Measurements from ENCODE around the gene CEP44.
"Not testable (repeated sequence)": the region's sequence is repeated elsewhere in the genome, so short reads cannot be mapped to it uniquely, and the experiment has no call there.

The CEP44 gene

DNA sequence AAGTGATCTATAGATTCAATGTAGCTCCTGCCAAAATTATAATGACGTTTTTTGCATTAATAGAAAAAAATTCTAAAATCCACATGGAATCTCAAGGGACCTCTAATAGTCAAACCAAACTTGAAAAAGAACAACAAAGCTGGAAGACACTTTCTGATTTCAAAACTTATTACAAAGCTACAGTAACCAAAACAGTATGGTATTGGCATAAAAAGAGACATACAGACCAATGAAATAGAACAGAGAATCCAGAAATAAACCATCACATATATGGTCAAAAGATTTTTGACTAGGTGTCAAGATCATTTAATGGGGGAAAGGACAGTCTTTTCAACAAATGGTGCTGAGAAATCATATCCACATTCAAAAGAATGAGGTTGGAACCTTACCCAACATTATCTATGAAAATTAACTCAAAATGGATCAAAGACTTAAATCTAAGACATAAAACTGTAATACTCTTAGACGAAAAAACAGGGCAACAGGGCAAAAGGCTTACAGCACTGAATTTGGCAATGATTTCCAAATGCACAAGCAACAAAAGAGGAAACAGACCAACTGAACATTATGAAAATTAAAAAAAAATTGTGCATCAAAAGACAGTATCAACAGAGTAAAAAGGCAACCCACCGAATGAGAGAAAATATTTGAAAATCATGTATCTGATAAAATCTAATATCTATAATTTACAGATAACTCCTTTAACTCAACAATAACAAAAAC, 4.1 kb upstream of the CEP44 start:
- no peak for DNase-seq (ENCODE audit: low spot score)

DNA sequence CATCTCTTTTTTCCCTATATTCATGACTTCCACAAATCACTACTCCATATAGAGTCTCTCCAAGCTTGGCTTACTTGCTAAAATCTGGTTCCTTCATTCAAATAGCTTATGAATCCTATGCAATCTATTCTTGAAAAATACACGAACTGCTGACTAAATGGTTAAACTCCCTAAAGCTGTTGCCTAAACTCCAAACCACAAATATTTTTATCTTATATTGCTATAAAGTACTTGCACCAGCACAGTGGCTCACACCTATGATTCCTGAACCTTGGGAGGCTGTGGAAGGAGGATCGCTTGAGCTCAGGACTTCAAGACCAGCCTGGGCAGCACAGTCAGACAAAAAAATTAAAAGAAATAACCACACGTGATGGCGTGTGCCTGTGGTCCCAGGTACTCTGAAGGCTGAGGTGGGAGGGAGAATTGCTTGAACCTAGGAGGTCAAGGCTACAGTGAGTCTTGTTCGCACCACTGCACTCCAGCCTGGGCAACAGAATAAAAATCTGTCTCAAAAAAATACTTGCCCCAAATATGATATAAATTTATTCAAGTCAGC, 2.5 kb upstream of the CEP44 start:
- DNase-seq (ENCODE audit: low spot score), result no peak

DNA sequence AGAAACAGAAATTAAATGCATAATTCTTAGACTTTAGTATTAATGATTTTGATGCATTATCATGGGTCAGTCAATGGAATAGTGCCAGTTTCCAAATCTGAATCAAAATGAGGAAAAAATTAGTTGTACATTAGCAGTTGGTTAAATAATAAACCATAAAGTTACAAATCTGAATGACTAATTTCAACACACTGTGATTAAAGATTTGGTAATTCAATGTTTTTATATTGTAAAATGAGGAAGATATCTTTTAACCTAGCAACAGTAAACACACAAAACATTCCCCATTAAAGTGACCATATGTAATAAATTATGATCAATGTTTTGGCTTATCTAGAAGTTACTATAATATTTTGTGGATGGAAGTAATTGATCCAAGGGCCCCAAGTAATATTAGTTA, 1.8 kb upstream of the CEP44 start:
- no peak for DNase-seq (ENCODE audit: low spot score)

DNA sequence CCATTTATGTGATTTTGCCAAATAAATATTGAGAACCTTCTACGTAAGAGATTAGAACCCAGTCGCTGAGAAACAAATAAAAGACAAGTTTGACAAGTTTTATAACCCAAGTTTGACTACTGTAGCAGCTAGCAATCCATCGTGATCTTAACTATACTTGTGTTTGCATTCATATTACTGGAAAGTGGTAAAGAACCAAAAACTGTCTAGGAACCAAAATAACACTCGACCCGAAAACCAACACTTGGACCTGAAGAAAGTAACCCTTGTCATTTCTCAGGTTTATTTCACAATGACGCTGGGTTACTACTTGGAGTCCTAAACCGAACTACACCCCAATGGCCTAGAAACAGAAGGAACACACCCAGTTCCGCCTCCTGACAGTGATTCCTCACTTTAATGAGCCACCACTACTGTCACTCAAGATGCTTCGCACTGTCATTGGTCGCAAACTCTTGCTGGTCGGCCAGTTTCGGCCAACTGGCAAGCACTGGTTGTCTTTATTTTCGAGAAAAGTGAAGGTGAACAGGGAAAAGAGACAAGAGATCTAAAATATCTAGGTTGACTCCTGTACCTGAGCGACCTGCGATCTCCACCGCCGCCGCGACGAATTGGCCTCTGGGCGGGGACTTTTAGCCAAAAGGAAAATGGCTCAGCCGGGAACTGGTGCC, 740 bp upstream of the CEP44 start:
- peak; percentile 98 for DNase-seq (ENCODE audit: low spot score)

DNA sequence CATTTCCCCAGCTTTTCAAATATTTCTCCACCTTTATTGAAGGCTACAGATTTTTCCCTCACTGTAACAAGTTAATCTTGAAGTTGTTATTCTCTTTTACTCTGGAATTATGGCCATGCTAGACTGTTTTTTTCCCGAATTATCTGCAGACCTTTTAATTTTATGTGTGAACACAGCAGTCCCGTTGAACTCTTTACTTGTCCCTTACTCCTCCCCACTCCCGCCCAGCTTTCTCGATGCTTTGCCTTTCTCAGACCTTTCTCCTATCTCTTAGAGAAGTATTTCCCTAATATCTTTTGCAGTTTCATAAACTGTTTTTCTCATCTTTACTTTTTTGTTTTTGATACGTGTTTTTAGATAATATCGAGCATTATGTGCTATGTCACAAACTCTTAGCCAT, 776 bp downstream of the CEP44 start:
- DNase-seq (ENCODE audit: low spot score), result no peak

DNA sequence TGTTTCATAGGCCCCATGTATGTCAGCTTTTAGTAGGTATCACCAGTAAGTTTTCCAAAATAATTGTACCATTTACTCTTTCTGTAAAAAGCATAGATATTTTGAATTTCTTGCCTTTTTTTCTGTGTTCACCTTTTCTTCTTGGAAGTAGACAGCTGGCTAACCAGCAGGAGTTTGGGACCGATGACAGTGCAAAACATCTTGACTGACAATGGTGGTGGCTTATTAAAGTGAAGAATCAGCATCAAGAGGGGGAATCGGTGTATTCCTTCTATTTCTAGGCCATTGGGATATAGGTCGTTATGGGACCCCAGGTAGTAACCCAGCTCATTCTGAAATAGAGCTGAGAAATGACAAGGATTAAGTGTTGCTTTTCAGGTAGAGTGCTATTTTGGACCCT, 3.2 kb downstream of the CEP44 start:
- DNase-seq (ENCODE audit: low spot score), result peak; percentile 17

DNA sequence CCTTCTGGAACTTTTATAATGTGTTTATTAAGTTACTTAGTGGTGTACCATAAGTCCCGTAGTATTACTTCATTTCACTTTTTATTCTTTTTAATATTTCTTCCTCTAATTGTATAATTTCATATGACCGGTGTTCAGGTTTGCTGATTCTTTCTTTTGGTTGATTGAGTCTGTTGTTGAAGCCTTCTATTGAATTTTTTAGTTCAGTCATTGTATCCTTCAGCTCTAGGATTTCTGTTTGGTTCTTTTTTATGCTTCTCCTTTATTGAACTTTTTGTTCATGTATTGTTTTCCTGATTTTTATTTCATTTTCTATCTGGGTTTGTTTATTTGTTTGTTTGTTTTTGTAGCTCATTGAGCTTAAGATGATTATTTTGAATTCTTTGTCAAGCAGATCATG, 8.8 kb downstream of the CEP44 start:
- no peak for DNase-seq (ENCODE audit: low spot score)

DNA sequence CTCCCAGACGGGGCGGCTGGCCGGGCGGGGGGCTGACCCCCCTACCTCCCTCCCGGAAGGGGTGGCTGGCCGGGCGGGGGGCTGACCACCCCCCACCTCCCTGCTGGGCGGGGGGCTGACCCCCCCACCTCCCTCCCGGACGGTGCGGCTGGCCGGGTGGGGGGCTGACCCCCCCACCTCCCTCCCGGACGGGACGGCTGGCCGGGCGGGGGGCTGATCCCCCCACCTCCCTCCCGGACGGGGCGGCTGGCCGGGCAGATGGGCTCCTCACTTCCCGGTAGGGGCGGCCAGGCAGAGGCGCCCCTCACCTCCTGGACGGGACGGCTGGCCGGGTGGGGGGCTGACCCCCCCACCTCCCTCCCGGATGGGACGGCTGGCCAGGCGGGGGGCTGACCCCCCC, 10.9 kb downstream of the CEP44 start:
- DNase-seq (ENCODE audit: low spot score), result not testable (repeated sequence)

DNA sequence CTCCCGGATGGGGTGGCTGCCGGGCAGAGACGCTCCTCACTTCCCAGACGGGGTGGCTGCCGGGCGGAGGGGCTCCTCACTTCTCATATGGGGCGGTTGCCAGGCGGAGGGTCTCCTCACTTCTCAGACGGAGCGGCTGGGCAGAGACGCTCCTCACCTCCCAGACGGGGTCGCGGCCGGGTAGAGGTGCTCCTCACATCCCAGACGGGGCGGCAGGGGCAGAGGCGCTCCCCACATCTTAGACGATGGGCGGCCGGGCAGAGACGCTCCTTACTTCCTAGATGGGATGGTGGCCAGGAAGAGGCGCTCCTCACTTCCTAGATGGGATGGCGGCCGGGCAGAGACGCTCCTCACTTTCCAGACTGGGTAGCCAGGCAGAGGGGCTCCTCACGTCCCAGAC, 11.4 kb downstream of the CEP44 start:
- DNase-seq (ENCODE audit: low spot score), result not testable (repeated sequence)

DNA sequence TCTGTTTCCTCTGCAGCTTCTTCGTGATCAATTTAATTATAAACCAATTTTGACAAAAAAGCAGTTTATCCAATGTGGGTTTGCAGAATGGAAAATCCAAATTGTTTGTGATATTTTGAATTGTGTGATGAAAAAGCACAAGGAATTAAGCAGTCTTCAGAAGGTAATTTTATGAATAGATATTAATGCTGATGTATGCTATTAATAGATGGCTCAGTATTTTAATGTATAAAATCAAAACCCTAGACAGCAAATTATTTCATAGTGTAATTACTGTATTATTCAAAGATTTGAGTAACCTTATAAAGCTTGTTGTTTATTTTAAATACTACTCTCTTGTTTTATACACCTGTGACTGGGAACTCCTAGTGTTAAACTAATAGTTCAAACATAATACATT, 20.0 kb downstream of the CEP44 start:
- no peak for DNase-seq (ENCODE audit: low spot score)

DNA sequence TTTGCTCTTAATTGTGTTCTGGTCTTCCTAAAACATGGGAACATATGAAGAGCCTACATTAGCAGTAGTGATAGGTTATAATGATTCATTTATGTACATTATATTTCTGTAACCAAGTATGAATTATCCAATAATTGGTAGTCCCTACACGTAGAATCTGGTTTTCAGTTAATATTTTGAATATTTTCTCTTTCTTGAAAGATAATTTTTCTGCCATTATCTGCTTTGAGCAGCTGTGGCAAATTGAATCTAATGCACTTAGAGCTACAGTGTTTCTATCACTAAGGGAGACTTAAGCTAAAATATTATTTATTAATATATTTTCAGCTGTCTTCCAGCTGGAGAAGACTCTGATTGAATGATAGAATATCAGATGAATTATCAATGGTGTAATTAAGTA, 21.0 kb downstream of the CEP44 start:
- DNase-seq (ENCODE audit: low spot score), result no peak

DNA sequence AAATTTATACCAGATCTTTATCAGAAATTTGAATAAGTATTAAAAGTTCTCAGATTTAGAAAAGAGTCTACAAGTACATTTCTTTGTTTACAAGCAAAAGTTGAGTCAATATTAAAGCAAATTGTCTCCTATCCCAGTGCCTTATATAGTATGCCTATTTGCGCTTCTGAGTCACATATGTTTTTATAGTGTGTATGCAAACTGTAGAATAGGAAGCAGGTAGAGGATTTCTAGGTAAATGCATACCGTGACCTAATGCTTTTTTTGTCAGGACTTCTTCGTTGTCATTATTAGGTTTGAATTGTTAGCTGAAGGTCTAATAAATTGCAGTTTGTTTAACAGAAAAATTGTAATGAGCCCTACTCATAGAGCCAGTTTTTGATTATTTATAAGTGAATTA, 22.2 kb downstream of the CEP44 start:
- no peak for DNase-seq (ENCODE audit: low spot score)

DNA sequence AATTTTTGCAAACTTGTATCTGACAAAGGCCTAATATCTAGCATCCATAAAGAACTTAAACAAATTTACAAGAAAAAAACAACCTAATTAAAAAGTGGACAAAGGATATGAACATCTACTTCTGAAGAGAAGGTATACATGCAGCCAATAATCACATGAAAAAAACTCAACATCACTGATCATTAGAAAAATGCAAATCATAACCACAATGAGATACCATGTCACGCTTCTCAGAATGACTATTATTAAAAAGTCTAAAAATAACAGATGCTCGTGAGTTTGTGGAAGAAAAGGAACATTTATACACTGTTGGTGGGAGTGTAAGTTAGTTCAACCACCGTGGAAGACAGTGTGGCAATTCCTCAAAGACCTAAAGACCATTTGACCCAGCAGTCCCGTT, 24.0 kb downstream of the CEP44 start:
- no peak for DNase-seq (ENCODE audit: low spot score)

DNA sequence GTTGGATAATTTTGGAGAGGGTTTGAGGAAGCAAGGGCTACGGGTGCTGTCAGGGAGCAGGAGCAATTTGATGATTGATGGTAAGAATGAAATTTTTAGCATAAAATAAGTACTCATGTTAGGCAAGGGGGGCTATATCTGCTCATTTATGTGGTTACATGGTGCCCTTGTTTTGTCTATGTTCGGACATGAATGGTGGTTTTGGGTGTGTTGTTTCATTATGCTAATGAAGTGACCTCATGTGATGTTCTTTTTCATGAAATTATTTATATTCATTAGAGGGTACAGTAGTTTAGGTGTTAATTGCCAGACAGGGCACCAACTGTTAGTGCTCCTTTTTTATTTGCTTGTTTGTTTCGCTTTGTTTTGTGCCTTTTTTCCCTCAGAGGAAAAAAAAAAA, 29.3 kb downstream of the CEP44 start:
- no peak for DNase-seq (ENCODE audit: low spot score)

DNA sequence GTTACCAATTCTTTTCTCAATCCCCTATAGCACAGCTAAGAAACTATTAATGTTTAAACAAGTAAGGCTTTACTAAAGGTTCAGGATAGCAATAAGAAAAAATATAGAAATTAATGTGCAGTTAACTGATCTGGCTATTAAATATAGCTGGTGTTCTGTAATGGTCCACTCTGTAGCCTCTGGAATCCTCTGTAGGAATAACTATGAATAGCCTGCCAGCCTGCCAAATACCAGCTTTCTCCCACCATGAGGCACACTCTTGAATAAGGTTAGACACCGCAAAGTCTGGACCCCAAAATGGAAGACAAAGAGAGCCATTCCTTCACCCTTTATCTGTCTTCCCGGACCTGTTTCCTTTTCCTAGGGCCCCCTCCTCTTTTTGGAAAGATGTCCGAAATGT, 30.6 kb downstream of the CEP44 start:
- DNase-seq (ENCODE audit: low spot score), result no peak

DNA sequence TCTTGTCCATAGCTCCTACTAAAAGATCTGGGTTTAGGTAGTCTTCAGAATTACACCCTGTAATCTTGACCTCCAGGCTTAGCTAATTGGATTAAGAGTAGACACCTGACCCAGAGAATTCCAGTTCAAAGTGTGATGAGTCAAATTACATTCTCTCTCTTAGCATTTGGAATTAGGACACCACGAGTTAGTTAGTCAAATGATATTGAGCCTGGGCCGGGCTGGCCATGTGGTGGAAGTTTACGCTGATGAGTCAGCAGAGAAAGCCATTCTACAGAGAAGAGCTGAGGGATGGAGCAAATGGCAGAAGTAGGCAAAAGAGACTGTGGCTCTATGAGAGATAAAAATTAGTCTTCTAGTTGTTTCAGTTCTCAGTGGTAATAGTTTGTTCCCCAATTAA, 31.1 kb downstream of the CEP44 start:
- DNase-seq (ENCODE audit: low spot score), result no peak

DNA sequence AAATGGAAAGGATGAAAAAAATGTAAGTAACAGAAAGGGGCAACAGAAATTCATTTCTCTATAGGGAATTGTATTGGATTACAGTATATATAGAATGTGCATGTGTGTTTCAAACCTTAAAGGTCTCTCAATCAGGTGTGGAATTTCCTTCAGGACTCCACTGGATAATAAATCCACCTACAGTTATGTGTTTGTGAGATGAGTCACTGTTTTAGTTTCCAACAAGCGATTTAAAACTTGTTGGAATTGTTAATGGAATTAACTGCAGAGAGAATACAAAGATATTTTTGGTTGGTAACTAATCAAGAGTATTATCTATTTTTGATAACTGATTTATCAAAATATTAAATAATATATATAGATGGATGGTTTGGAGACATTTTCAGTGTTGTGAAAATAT, 32.8 kb downstream of the CEP44 start:
- DNase-seq (ENCODE audit: low spot score), result no peak

DNA sequence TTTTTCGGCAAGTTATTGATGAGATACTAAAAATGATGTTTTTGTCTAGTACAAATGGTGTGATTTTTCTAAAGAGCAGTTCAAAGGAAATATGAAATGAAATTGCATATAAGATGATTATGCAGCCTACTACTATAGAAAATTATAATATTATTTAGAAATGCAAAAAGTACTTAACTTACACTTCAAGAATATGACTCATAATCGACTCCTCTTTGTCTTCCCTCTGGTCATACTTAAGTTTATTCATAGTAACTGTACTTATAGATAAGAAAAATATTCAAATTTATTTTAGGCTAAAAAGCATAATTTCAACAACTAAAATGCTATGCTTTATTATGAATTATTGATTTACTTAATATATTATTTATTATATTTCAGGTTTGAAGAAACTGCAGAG, 33.2 kb downstream of the CEP44 start:
- no peak for DNase-seq (ENCODE audit: low spot score)

DNA sequence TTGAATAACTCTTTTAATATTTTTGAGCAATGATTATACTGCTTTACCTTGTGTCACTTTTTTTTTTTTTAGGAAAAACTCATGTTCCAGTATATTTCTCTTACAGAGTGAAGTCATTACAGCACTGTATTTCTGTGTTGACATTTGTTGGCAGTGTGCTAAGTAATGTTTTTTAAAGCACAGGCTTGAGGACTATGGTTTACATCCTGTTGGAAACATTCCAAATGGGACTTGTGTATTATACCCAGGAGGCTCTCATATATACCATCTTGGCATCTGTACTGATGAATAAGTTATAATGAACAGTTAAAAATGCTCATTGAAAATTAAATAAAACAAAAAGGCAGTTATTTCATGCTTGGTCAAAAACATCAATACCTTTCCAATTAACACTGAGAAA, 33.8 kb downstream of the CEP44 start:
- no peak for DNase-seq (ENCODE audit: low spot score)

DNA sequence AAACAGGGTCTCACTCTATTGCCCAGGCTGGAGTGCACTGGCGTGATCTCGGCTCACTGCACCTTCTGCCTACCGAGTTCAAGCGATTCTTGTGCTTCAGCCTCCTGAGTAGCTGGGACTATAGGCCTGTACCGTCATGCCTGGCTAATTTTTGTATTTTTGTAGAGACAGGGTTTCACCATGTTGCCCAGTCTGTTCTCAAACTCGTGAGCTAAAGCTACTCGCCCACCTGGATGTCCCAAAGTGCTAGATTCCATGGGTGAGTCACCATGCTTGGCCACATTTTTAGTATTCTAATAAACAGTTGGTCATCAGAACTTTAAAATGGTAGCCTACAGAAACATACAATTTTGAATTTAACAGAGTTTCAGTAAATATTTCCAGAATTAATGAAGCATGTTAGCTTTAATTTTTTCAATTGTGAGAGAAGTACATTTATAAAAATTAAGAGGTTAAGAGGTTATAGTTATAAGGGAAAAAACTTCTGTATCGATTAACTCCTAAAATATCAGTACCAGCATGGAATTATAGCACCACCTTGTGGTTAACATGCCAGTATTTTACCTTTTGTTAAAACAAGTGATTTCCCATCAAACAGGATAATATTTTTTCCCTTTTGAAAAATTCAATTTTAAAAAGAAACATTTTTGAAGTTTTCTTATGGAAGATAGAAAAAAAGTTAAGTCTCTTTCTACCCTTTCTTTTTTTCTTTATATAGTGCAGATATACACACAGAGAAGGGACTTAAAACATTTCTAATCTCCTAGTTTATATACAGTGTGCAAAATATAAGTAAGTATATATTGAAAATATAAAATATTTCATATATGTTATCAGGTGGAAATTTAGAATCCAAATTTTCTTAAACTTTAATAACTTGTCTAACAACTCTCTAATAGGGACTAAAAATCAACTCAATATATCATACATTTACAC, 35.4 kb downstream of the CEP44 start:
- peak; percentile 43 for DNase-seq (ENCODE audit: low spot score)

DNA sequence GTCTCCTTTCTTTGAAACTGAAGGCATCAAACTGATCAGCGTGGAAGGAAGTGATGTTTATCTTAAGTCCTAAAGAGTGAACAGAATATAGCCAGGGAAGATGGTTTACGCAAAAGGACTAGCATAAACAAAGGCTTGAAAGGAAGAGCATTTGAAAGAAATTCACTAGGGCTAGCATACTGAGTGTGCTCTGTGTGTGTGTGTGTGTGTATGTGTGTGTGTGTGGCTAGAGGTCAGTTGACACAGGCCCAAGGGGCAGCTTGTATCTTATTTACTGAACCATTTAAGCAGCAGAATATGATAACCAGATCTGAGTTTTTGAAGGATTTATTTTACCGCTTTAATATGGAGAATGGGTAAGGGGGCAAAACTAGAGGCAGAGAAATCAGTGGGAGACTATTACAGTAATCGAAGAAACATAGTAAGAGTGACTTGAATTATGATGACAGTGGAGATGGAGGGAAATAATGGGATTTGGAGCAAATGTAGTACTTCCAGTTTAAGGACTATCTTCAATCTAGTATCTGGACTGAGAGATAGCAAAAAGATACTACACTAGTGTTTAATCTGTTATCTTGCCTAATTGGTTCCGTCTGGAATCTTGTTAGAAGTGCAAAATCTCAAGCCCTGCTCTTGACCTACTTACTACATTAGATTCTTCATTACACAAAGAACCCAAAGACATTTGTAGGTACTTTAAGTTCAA, 36.9 kb downstream of the CEP44 start:
- DNase-seq (ENCODE audit: low spot score), result no peak

DNA sequence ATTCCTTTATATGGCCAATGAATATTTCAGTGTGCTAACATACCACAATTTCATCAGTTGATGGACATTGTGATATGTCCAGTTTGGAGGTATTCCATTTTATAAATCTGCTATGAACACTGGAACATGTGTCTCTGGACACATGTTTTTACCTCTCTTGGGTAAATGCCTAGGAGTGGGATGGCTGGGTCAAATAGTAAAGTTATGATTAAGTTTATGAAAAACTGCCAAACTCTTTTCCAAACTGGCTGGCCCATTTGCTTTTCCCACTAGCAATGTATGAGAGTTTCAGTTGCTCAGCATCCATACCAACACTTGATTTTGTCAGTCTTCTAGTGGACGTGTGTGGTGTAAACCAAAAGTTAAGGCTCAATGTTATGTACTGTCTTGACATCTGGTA, 40.5 kb downstream of the CEP44 start:
- DNase-seq (ENCODE audit: low spot score), result no peak

All from cerebellar cortex (tissue), 1 donor.